Activated CD4-positive, alpha-beta T cell treated with anti-CD3 and anti-CD28 coated beads for 36 hours (primary cell): ENCODE data around the gene NMRAL1. TPM values are rescaled to one million over a fixed set of nuclear protein-coding genes. Genes with fewer than 3 reads are reported as not detected.

Source experiments
- ATAC-seq: fragments of 200-7000 bp; cut with Tn5 transposase; one replicate; pipeline ENCODE4 v1.10.0; 2021; ENCODE audit warnings: mild to moderate bottlenecking, moderate library complexity
- CTCF ChIA-PET: fragments of 350-600 bp; sonication (Branson Sonifier 250); formaldehyde crosslinking; loops from one replicate; lab custom pipeline; 2021; ENCODE audit warnings: antibody characterized with exemption; lab: Charles Lee
- POLR2A ChIA-PET: fragments of 350-600 bp; sonication (Branson Sonifier 250); formaldehyde crosslinking; loops from one replicate; lab custom pipeline; 2021; ENCODE audit warnings: antibody characterized with exemption, inconsistent platforms; lab: Charles Lee
- DNase-seq: peaks from one replicate; pipeline ENCODE4 v3.0.0-alpha.2; 2020
- H3K27ac Mint-ChIP-seq: one replicate; pipeline ENCODE4 v1.8.0; 2021; ENCODE audit warnings: mixed read lengths
- H3K27me3 Mint-ChIP-seq: one replicate; pipeline ENCODE4 v1.8.0; 2021; ENCODE audit warnings: mixed read lengths
- H3K36me3 Mint-ChIP-seq: one replicate; pipeline ENCODE4 v1.8.0; 2021; ENCODE audit warnings: low read depth, mixed read lengths
- H3K4me1 Mint-ChIP-seq: one replicate; pipeline ENCODE4 v1.8.0; 2021; ENCODE audit warnings: mixed read lengths
- H3K4me3 Mint-ChIP-seq: one replicate; pipeline ENCODE4 v1.8.0; 2021; ENCODE audit warnings: mild to moderate bottlenecking, moderate library complexity, mixed read lengths
- H3K9me3 Mint-ChIP-seq: one replicate; pipeline ENCODE4 v1.8.0; 2021; ENCODE audit warnings: low read depth, mixed read lengths
- intact Hi-C, 2 experiments: fragments of 100-400 bp; cut with DNase I in 1 of 2; cut with micrococcal nuclease in 1 of 2; formaldehyde crosslinking; loops; one replicate each; pipeline versions ENCODE4 v1.14.2 to v1.15.1; 2022 to 2024; cut with DNase I, micrococcal nuclease
- total RNA-seq, 2 experiments: library from RNA; stranded (reverse); gene quantifications; one replicate each; pipeline ENCODE4 v1.2.3, GENCODE V29; 2021

Gene NMRAL1
- total RNA-seq, 2 experiments from 2014 or later = 27.1 to 29.5 TPM

GRCh38 chr16:4426021-4426684 is 48.3 kb downstream of the NMRAL1 start:
- Mint-ChIP-seq H3K9me3 (no peaks in the 10 kb centered on the region), H3K27ac (peak overlapping the region; percentile 98), H3K36me3 (peaks cover 32% of the 10 kb centered on the region), H3K4me3 (peak overlapping the region; percentile 95), H3K27me3 (no peaks in the 10 kb centered on the region), H3K4me1 (peaks cover 27% of the 10 kb centered on the region)
- POLR2A ChIA-PET = no interaction called here
- DNase-seq (peak; percentile 70), ATAC-seq (peak; percentile 28)
- intact Hi-C loops = loop anchor here (5.0 kb wide), 3 partner anchors 111 to 1164 kb away; partner anchors contain the start of genes CDIP1 (in 1 of the 2) and NUDT16L1 (in 1 of the 2)
- CTCF ChIA-PET = interaction anchor here (0.7 kb wide), 1 partner anchor 198 kb away, joined by 3 read pairs; the partner anchor contains the start of gene MGRN1

GRCh38 chr16:4425378-4426020 is 48.9 kb downstream of the NMRAL1 start, which contains the start of gene DNAJA3:
TSS of gene DNAJA3 (plus strand) at chr16:4425868. CDS start at chr16:4425882, 14 bp downstream.
- H3K4me1 Mint-ChIP-seq = peaks cover 27% of the 10 kb centered on the region
- H3K27me3 Mint-ChIP-seq = no peaks in the 10 kb centered on the region
- peak; percentile 96 for DNase-seq
- H3K9me3 Mint-ChIP-seq = no peaks in the 10 kb centered on the region
- ChIA-PET POLR2A (interaction anchor here (0.6 kb wide), 1 partner anchor 190 kb away, joined by 3 read pairs; no protein-coding TSS in a partner anchor), CTCF (no interaction called here)
- peak within 1 kb of the TSS; percentile 95 for H3K4me3 Mint-ChIP-seq
- peaks cover 30% of the 10 kb centered on the region for H3K36me3 Mint-ChIP-seq
- peak within 1 kb of the TSS; percentile 98 for H3K27ac Mint-ChIP-seq
- intact Hi-C loops = loop anchor here (1.0 to 5.0 kb wide), 16 partner anchors 9 to 1163 kb away; partner anchors contain the start of genes CDIP1 (in 2 of the 2), CORO7 (in 2 of the 2), ANKS3 (in 1 of the 2) and DNAAF8 (in 1 of the 2)
- ATAC-seq = peak; percentile 93

GRCh38 chr16:4420505-4421105 is 53.8 kb downstream of the NMRAL1 start:
- H3K27me3 Mint-ChIP-seq = no peaks in the 10 kb centered on the region
- POLR2A ChIA-PET = no interaction called here
- CTCF ChIA-PET = no interaction called here

GRCh38 chr16:4419402-4419959 is 54.9 kb downstream of the NMRAL1 start:
- intact Hi-C loops = loop anchor here in 1 of 2 experiments (5.0 kb wide), 1 partner anchor 67 kb away; the partner anchor contains the start of gene PAM16
- H3K27ac Mint-ChIP-seq = no peak overlapping the region
- H3K9me3 Mint-ChIP-seq = no peaks in the 10 kb centered on the region
- peaks cover 4% of the 10 kb centered on the region for H3K36me3 Mint-ChIP-seq
- ChIA-PET POLR2A (interaction anchor here (0.6 to 1.1 kb wide), 4 partner anchors 16 to 540 kb away, joined by 3 to 5 read pairs (median 4); no protein-coding TSS in a partner anchor), CTCF (interaction anchor here (1.1 to 1.6 kb wide), 3 partner anchors 9 to 57 kb away, joined by 3 to 6 read pairs (median 4); partner anchors contain the start of gene HMOX2)
- ATAC-seq = no peak
- H3K27me3 Mint-ChIP-seq = no peaks in the 10 kb centered on the region
- H3K4me1 Mint-ChIP-seq = peaks cover 16% of the 10 kb centered on the region
- H3K4me3 Mint-ChIP-seq = no peak overlapping the region
- DNase-seq = no peak

More at GRCh38 chr16:4420505-4421105, 53.8 kb downstream of the NMRAL1 start:
- no peak for DNase-seq
- Mint-ChIP-seq H3K4me1 (peaks cover 10% of the 10 kb centered on the region), H3K27ac (no peak overlapping the region), H3K4me3 (no peak overlapping the region), H3K36me3 (peaks cover 2% of the 10 kb centered on the region), H3K9me3 (no peaks in the 10 kb centered on the region)
- ATAC-seq = no peak
- intact Hi-C loops = no loop called here

- intact Hi-C loops = loop anchor here (1.0 to 5.0 kb wide), 15 partner anchors 9 to 700 kb away; partner anchors contain the start of genes DNAJA3 (in 2 of the 2), HMOX2 (in 2 of the 2), PAM16 (in 2 of the 2) and ANKS3 (in 1 of the 2)
- CTCF ChIA-PET = interaction anchor here (3.8 to 6.5 kb wide), 2 partner anchors 14 to 163 kb away, joined by 13 to 45 read pairs; no protein-coding TSS in a partner anchor
- peak; percentile 81 for ATAC-seq
- POLR2A ChIA-PET = interaction anchor here (0.5 to 1.0 kb wide), 6 partner anchors 17 to 435 kb away, joined by 3 to 6 read pairs (median 5); partner anchors contain the start of genes DNAAF8 and HMOX2
- Mint-ChIP-seq H3K4me1 (peaks cover 29% of the 10 kb centered on the region), H3K27me3 (no peaks in the 10 kb centered on the region), H3K36me3 (peaks cover 18% of the 10 kb centered on the region), H3K9me3 (no peaks in the 10 kb centered on the region), H3K27ac (peak within 1 kb of the TSS; percentile 84), H3K4me3 (peak within 1 kb of the TSS; percentile 86)
- peak; percentile 98 for DNase-seq
Measured at GRCh38 chr16:4416200-4417032, 58.0 kb downstream of the NMRAL1 start, which contains the start of gene CORO7. TSS of gene CORO7 (minus strand) at chr16:4416596. CDS start at chr16:4416518, 78 bp downstream.

- Mint-ChIP-seq H3K4me1 (peaks cover 32% of the 10 kb centered on the region), H3K27me3 (no peaks in the 10 kb centered on the region), H3K9me3 (no peaks in the 10 kb centered on the region), H3K27ac (peak overlapping the region; percentile 84), H3K4me3 (peak overlapping the region; percentile 86), H3K36me3 (peaks cover 24% of the 10 kb centered on the region)
- ChIA-PET POLR2A (interaction anchor here (0.5 to 1.0 kb wide), 6 partner anchors 16 to 434 kb away, joined by 3 to 6 read pairs (median 5); partner anchors contain the start of genes DNAAF8 and HMOX2), CTCF (interaction anchor here (3.8 to 6.5 kb wide), 2 partner anchors 13 to 162 kb away, joined by 13 to 45 read pairs; no protein-coding TSS in a partner anchor)
- peak; percentile 10 for ATAC-seq
- intact Hi-C loops = loop anchor here (1.0 to 5.0 kb wide), 16 partner anchors 10 to 699 kb away; partner anchors contain the start of genes DNAJA3 (in 2 of the 2), HMOX2 (in 2 of the 2), PAM16 (in 2 of the 2) and ADCY9 (in 1 of the 2)
- peak; percentile 77 for DNase-seq
Measured at GRCh38 chr16:4415538-4416199, 58.8 kb downstream of the NMRAL1 start.

GRCh38 chr16:4414187-4414917 is 60.1 kb downstream of the NMRAL1 start:
- peaks cover 36% of the 10 kb centered on the region for H3K4me1 Mint-ChIP-seq
- ChIA-PET CTCF (interaction anchor here (3.8 to 6.5 kb wide), 2 partner anchors 12 to 161 kb away, joined by 13 to 45 read pairs; no protein-coding TSS in a partner anchor), POLR2A (interaction anchor here (0.7 kb wide), 1 partner anchor 160 kb away, joined by 3 read pairs; no protein-coding TSS in a partner anchor)
- DNase-seq (peak; percentile 92), ATAC-seq (peak; percentile 69)
- H3K4me3 Mint-ChIP-seq = peak overlapping the region; percentile 86
- H3K36me3 Mint-ChIP-seq = peaks cover 30% of the 10 kb centered on the region
- peak overlapping the region; percentile 84 for H3K27ac Mint-ChIP-seq
- H3K9me3 Mint-ChIP-seq = no peaks in the 10 kb centered on the region
- intact Hi-C loops = loop anchor here in 1 of 2 experiments (1.0 to 2.0 kb wide), 2 partner anchors 202 to 298 kb away; partner anchors contain the start of gene ADCY9
- no peaks in the 10 kb centered on the region for H3K27me3 Mint-ChIP-seq

GRCh38 chr16:4412854-4413253 is 61.6 kb downstream of the NMRAL1 start:
- POLR2A ChIA-PET = no interaction called here
- Mint-ChIP-seq H3K27ac (no peak overlapping the region), H3K4me1 (peaks cover 36% of the 10 kb centered on the region), H3K36me3 (peaks cover 30% of the 10 kb centered on the region), H3K4me3 (no peak overlapping the region), H3K27me3 (no peaks in the 10 kb centered on the region), H3K9me3 (no peaks in the 10 kb centered on the region)
- CTCF ChIA-PET = interaction anchor here (0.6 to 6.5 kb wide), 3 partner anchors 10 to 150 kb away, joined by 3 to 45 read pairs (median 3); no protein-coding TSS in a partner anchor
- ATAC-seq (no peak), DNase-seq (no peak)
- intact Hi-C loops = no loop called here
